Tibial nerve (tissue), 3 donors: ENCODE data around the gene ZFYVE19.

Experiments
- POLR2A ChIP-seq, 2 donors: fragments of 450-650 bp; IDR thresholded peaks; one replicate each; pipeline ENCODE4 v1.6.1; 2017; ENCODE audit warnings: antibody characterized with exemption in 2 of 2, mild to moderate bottlenecking in 2 of 2, moderate library complexity in 2 of 2
- TF ChIP-seq, protein P1 (sequence below), 5 experiments: fragments of 200-600 bp in 3 of 5; fragments of 450-650 bp in 2 of 5; sonication (generic) in 3 of 5; IDR thresholded peaks; one replicate each; pipeline ENCODE4 v1.5.1; 2016 to 2019; ENCODE audit warnings: antibody characterized with exemption in 5 of 5, mild to moderate bottlenecking in 3 of 5, moderate library complexity in 2 of 5

DNA sequence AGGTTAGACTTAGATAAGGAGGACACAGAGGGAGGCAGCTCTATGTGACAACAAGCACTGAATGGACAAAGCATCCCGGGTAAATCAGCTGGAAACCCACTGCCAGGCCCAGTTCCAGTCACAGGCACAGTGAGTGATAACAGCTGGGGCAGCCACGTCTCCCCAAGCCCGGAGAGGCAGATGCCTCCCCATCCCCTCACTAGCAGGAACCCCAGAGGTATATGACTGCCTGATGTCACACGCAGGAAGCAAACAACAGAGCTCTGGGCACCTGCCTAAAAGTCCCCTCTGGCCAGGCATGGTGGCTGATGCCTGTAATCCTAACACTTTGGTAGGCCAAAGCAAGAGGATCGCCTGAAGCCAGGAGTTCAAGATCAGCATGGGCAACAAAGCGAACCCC is 18.9 kb upstream of the ZFYVE19 start:
- TF ChIP-seq, protein P1, sequence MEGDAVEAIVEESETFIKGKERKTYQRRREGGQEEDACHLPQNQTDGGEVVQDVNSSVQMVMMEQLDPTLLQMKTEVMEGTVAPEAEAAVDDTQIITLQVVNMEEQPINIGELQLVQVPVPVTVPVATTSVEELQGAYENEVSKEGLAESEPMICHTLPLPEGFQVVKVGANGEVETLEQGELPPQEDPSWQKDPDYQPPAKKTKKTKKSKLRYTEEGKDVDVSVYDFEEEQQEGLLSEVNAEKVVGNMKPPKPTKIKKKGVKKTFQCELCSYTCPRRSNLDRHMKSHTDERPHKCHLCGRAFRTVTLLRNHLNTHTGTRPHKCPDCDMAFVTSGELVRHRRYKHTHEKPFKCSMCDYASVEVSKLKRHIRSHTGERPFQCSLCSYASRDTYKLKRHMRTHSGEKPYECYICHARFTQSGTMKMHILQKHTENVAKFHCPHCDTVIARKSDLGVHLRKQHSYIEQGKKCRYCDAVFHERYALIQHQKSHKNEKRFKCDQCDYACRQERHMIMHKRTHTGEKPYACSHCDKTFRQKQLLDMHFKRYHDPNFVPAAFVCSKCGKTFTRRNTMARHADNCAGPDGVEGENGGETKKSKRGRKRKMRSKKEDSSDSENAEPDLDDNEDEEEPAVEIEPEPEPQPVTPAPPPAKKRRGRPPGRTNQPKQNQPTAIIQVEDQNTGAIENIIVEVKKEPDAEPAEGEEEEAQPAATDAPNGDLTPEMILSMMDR (IDR thresholded peaks at IDR 0.05) = no peak
- TF ChIP-seq POLR2A (IDR thresholded peaks at IDR 0.05) = no peak
